GM12891 (cell line): Measurements from ENCODE around the gene MAVS.

Source experiments
- POLR2A ChIP-seq: IDR thresholded peaks from 2 replicates; pipeline ENCODE4 v1.6.1; 2011; ENCODE audit warnings: low read depth, low read length, control low read depth
- POLR2AphosphoS5 ChIP-seq: IDR thresholded peaks from 2 replicates; pipeline ENCODE4 v1.6.1; 2011; ENCODE audit warnings: low read depth, low read length, control low read depth
- SPI1 ChIP-seq: IDR thresholded peaks from 2 replicates; pipeline ENCODE4 v1.6.1; 2011; ENCODE audit warnings: low read depth, low read length, control low read depth
- TAF1 ChIP-seq: IDR thresholded peaks from 2 replicates; pipeline ENCODE4 v1.6.1; 2011; ENCODE audit warnings: low read depth, low read length, control low read depth

- TF ChIP-seq POLR2A (no peak), POLR2AphosphoS5 (no peak), SPI1 (no peak), TAF1 (no peak)
Measured at GRCh38 chr20:3846378-3846739, 275 bp upstream of the MAVS start.
